Endodermal cell (in vitro differentiated cells): ENCODE measurements around the gene LRRC25. TPM values are rescaled to one million over a fixed set of nuclear protein-coding genes. Genes with fewer than 3 reads are reported as not detected.

Source experiments
- DNase-seq: peaks from one replicate; pipeline ENCODE4 v3.0.0-alpha.2; 2017
- H3K27ac ChIP-seq: 2 replicates; pipeline ENCODE4 v1.5.1; 2013; ENCODE audit warnings: mild to moderate bottlenecking, low read depth, low read length, moderate library complexity
- H3K27me3 ChIP-seq: 2 replicates; pipeline ENCODE4 v1.6.1; 2013; ENCODE audit warnings: mild to moderate bottlenecking, low read length, moderate library complexity; ENCODE audit not compliant: insufficient read depth, control insufficient read depth, poor library complexity, severe bottlenecking
- H3K36me3 ChIP-seq: 2 replicates; pipeline ENCODE4 v1.7.0; 2013; ENCODE audit warnings: mild to moderate bottlenecking, low read length, moderate library complexity; ENCODE audit not compliant: control insufficient read depth, insufficient read depth
- H3K4me1 ChIP-seq: one replicate; pipeline ENCODE4 v1.7.0; 2013; ENCODE audit warnings: low read length; ENCODE audit not compliant: control insufficient read depth, insufficient read depth
- H3K4me3 ChIP-seq: 2 replicates; pipeline ENCODE4 v1.5.1; 2013; ENCODE audit warnings: mild to moderate bottlenecking, low read length, moderate library complexity
- H3K9ac ChIP-seq: 2 replicates; pipeline ENCODE4 v1.6.1; 2013; ENCODE audit warnings: mild to moderate bottlenecking, low read length, moderate library complexity; ENCODE audit not compliant: poor library complexity, severe bottlenecking; ENCODE audit errors: extremely low read depth
- H3K9me3 ChIP-seq: 2 replicates; pipeline ENCODE4 v1.6.1; 2013; ENCODE audit warnings: mild to moderate bottlenecking, low read length, moderate library complexity; ENCODE audit not compliant: control insufficient read depth
- H3K27ac Mint-ChIP-seq: 2 replicates; pipeline ENCODE4 v1.8.0; 2020; ENCODE audit warnings: mixed read lengths
- H3K27me3 Mint-ChIP-seq: 2 replicates; pipeline ENCODE4 v1.8.0; 2021; ENCODE audit warnings: mild to moderate bottlenecking, mixed read lengths; ENCODE audit not compliant: insufficient read depth
- H3K36me3 Mint-ChIP-seq: 2 replicates; pipeline ENCODE4 v1.8.0; 2020; ENCODE audit warnings: low read depth, mixed read lengths
- H3K4me1 Mint-ChIP-seq: 2 replicates; pipeline ENCODE4 v1.8.0; 2020; ENCODE audit warnings: mixed read lengths
- H3K4me3 Mint-ChIP-seq: 2 replicates; pipeline ENCODE4 v1.8.0; 2020; ENCODE audit warnings: mild to moderate bottlenecking, moderate library complexity, mixed read lengths
- H3K9me3 Mint-ChIP-seq: 2 replicates; pipeline ENCODE4 v1.8.0; 2020; ENCODE audit warnings: mild to moderate bottlenecking, mixed read lengths
- CTCF ChIP-seq: fragments of 200-600 bp; sonication (generic); conservative IDR thresholded peaks from 2 replicates; pipeline ENCODE4 v1.5.0; 2021; ENCODE audit warnings: antibody characterized with exemption, mild to moderate bottlenecking
- WGBS, 2 experiments: methylation state at CpG; one replicate each; pipeline versions ENCODE4 v1.1.5 to v1.1.7; 2013; ENCODE audit warnings: missing lambda C conversion rate in 2 of 2, mixed read lengths in 1 of 2; ENCODE audit not compliant: insufficient coverage in 1 of 2, insufficient read length in 1 of 2; 5-methylcytosine and 5-hydroxymethylcytosine counted together
- long read RNA-seq, 4 experiments: library from polyadenylated mRNA in 2 of 4; library from RNA in 1 of 4; library from capped mRNA in 1 of 4; stranded (forward) in 3 of 4; unstranded in 1 of 4; transcript quantifications; one replicate each; pipeline ENCODE4 v2.0.0, GENCODE V29; 2020 to 2021; ENCODE audit warnings: inconsistent platforms in 1 of 4
- polyA plus RNA-seq, 2 experiments: library from polyadenylated mRNA; stranded (reverse); fragments of 50-300 nt; gene quantifications; one replicate each; pipeline ENCODE4 v1.2.3, GENCODE V29; 2013
- total RNA-seq, 2 donors: library from RNA; stranded (reverse); fragmentation: NEBNext Ultra II Directional in 1 of 2; extraction: Animal tissue kit (Norgen Biotek cat#: 25700) in 1 of 2; gene quantifications; 2 replicates in 1 of 2; 3 replicates in 1 of 2; pipeline ENCODE4 v1.2.1, GENCODE V29; 2021

The LRRC25 gene
- total RNA-seq: not detected
- 0.21 TPM for polyA plus RNA-seq (2013, experiment 1 of 2)
- 0.21 TPM for polyA plus RNA-seq (2013, experiment 2 of 2)
- long read RNA-seq, experiment 1: 0 reads
- long read RNA-seq, experiment 2: 0 reads
- long read RNA-seq, experiment 3: 0 reads
- long read RNA-seq, experiment 4: 0 reads

GRCh38 chr19:18397242-18398202 is at the start of gene LRRC25:
LRRC25 (minus strand) TSS chr19:18397622; CDS start chr19:18396963, 659 bp downstream.
- peak; percentile 83 for DNase-seq

GRCh38 chr19:18446811-18447359 is 49.5 kb upstream of the LRRC25 start:
- Histone ChIP-seq H3K4me1 (no peaks in the 10 kb centered on the region), H3K9me3 (no peaks in the 10 kb centered on the region), H3K4me3 (no peak overlapping the region), H3K9ac (no peak overlapping the region), H3K27ac (peak overlapping the region; percentile 10), H3K27me3 (no peaks in the 10 kb centered on the region), H3K36me3 (peaks cover 14% of the 10 kb centered on the region)
- Mint-ChIP-seq H3K27me3 (no peaks in the 10 kb centered on the region), H3K27ac (no peak overlapping the region), H3K9me3 (peaks cover 3% of the 10 kb centered on the region), H3K4me3 (no peak overlapping the region), H3K4me1 (peaks cover 1% of the 10 kb centered on the region), H3K36me3 (peaks cover 21% of the 10 kb centered on the region)
- 88 to 89% methylated on average over 12 of the region's 12 CpGs for WGBS, 2 experiments
- TF ChIP-seq CTCF: no peak
- no peak for DNase-seq

More at GRCh38 chr19:18397242-18398202, at the start of gene LRRC25:
- WGBS, 2 experiments: 52% methylated on average over 14 to 32 of the region's 33 CpGs
- TF ChIP-seq CTCF: no peak
- H3K27me3 Mint-ChIP-seq: peaks cover 14% of the 10 kb centered on the region
- no peak within 1 kb of the TSS for H3K4me3 Mint-ChIP-seq
- peaks cover 1% of the 10 kb centered on the region for H3K4me1 Mint-ChIP-seq
- no peak within 1 kb of the TSS for H3K4me3 ChIP-seq
- no peaks in the 10 kb centered on the region for H3K27me3 ChIP-seq
- no peaks in the 10 kb centered on the region for H3K36me3 ChIP-seq
- H3K36me3 Mint-ChIP-seq: no peaks in the 10 kb centered on the region
- H3K9ac ChIP-seq: no peak within 1 kb of the TSS
- H3K4me1 ChIP-seq: no peaks in the 10 kb centered on the region
- no peak within 1 kb of the TSS for H3K27ac ChIP-seq
- H3K27ac Mint-ChIP-seq: no peak within 1 kb of the TSS
- no peaks in the 10 kb centered on the region for H3K9me3 ChIP-seq
- no peaks in the 10 kb centered on the region for H3K9me3 Mint-ChIP-seq

- Histone ChIP-seq H3K27ac (no peak overlapping the region), H3K27me3 (no peaks in the 10 kb centered on the region), H3K9me3 (no peaks in the 10 kb centered on the region), H3K4me1 (no peaks in the 10 kb centered on the region), H3K36me3 (peaks cover 14% of the 10 kb centered on the region), H3K4me3 (no peak overlapping the region), H3K9ac (no peak overlapping the region)
- peaks cover 21% of the 10 kb centered on the region for H3K36me3 Mint-ChIP-seq
- peaks cover 3% of the 10 kb centered on the region for H3K9me3 Mint-ChIP-seq
- peaks cover 1% of the 10 kb centered on the region for H3K4me1 Mint-ChIP-seq
- DNase-seq: no peak
- no peak for TF ChIP-seq CTCF
- no peak overlapping the region for H3K27ac Mint-ChIP-seq
- no peak overlapping the region for H3K4me3 Mint-ChIP-seq
- WGBS, 2 experiments: 95% methylated on average over 32 to 34 of the region's 34 CpGs
- no peaks in the 10 kb centered on the region for H3K27me3 Mint-ChIP-seq
Measured at GRCh38 chr19:18446145-18446810, 48.9 kb upstream of the LRRC25 start.
